ENCODE data around the gene EIF2A.

- no peak for TF ChIP-seq EZH2 (IDR thresholded peaks at IDR 0.05; ENCODE audit: insufficient read depth, poor library complexity, severe bottlenecking)
- TF ChIP-seq EZH2phosphoT487 (IDR thresholded peaks at IDR 0.05; ENCODE audit: insufficient read depth, low read depth) = no peak
Observed at GRCh38 chr3:150603980-150604319, 57.4 kb downstream of the EIF2A start.
